Epithelial cell of esophagus (primary cell): ENCODE data around the gene EXOC1L.

ENCODE experiments used
- DNase-seq: peaks from one replicate; pipeline ENCODE4 v3.0.0; 2010; ENCODE audit warnings: low read depth
- H3K4me3 ChIP-seq: 2 replicates; pipeline ENCODE4 v1.5.1; 2011; ENCODE audit warnings: mild to moderate bottlenecking, low read length, control low read depth
- TF ChIP-seq, protein P1 (sequence below): IDR thresholded peaks from 2 replicates; pipeline ENCODE4 v1.5.1; 2011; ENCODE audit warnings: low read depth, mild to moderate bottlenecking, low read length, control low read depth, inconsistent platforms; ENCODE audit not compliant: insufficient read depth; ENCODE audit errors: missing control alignments

The EXOC1L gene

GRCh38 chr4:55879224-55879623, 59.6 kb downstream of the EXOC1L start:
- H3K4me3 ChIP-seq, result no peak overlapping the region
- TF ChIP-seq, protein P1, sequence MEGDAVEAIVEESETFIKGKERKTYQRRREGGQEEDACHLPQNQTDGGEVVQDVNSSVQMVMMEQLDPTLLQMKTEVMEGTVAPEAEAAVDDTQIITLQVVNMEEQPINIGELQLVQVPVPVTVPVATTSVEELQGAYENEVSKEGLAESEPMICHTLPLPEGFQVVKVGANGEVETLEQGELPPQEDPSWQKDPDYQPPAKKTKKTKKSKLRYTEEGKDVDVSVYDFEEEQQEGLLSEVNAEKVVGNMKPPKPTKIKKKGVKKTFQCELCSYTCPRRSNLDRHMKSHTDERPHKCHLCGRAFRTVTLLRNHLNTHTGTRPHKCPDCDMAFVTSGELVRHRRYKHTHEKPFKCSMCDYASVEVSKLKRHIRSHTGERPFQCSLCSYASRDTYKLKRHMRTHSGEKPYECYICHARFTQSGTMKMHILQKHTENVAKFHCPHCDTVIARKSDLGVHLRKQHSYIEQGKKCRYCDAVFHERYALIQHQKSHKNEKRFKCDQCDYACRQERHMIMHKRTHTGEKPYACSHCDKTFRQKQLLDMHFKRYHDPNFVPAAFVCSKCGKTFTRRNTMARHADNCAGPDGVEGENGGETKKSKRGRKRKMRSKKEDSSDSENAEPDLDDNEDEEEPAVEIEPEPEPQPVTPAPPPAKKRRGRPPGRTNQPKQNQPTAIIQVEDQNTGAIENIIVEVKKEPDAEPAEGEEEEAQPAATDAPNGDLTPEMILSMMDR, result no peak
- DNase-seq, result no peak

DNA sequence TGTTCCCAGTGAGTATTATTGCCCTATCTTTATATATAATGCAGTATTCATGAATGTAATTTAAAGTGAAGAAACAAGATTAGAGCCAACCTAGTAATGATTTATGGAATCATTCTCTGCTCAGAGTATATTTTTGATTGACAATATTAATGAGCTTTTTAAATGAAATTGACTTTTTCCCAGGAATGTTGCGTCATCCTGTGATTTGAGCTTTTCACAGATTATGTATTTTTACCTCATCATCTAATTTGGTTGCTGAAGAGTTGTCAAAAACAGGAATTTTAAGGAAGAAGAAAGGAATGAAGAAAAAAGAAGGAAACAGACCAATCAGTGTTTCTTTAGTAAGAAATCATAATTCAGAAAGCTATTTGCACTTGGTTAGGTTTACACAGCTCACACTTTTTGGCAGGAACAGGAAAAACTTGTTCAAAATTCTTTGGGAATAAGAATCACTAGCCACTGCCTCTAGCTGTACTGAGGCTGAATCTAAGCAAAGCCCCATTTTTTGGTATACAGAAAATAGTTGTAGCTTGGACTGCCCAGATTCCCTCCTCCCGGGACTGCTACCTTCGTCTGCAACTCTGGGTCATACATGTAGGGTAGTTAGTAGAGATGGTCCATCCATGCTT, 61.2 kb downstream of the EXOC1L start:
- TF ChIP-seq, protein P1, result no peak
- H3K4me3 ChIP-seq, result no peak overlapping the region
- DNase-seq, result peak; percentile 48

- no peak for DNase-seq
- TF ChIP-seq, protein P1, result no peak
- H3K4me3 ChIP-seq, result no peak overlapping the region
These were observed 64.7 kb downstream of the EXOC1L start for GRCh38 chr4:55884093-55884850.

DNA sequence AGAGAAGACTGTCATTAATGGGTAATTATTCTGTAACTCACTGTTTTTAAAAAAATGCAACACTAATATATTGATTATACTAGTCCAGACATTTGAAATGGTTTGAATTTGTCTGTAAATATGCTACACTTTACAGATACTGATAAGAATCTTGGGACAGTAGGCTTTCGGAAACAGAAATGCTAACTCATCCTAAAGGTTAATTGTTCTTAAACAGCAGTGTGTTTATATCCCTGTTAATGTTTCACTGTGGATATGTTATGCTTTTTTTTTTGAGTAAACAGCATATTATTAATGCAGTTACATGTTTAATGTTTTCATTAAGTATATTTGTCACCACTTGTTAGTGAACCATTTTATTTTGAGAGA, 65.2 kb downstream of the EXOC1L start:
- no peak overlapping the region for H3K4me3 ChIP-seq
- TF ChIP-seq, protein P1, result no peak
- no peak for DNase-seq
